SK-N-MC (cell line): ENCODE measurements around the gene DEAF1.
"Not testable (repeated sequence)": the region's sequence is repeated elsewhere in the genome, so short reads cannot be mapped to it uniquely, and the experiment has no call there.

Experiments used
- DNase-seq: peaks from one replicate; pipeline ENCODE4 v3.0.0-alpha.2; 2011; ENCODE audit warnings: low read depth, low spot score
- H3K27ac ChIP-seq: fragments of 200-600 bp; sonication (generic); 2 replicates; pipeline ENCODE4 v1.5.1; 2016; ENCODE audit warnings: mixed run types
- H3K36me3 ChIP-seq: fragments of 200-600 bp; sonication (generic); 2 replicates; pipeline ENCODE4 v1.6.1; 2017; ENCODE audit warnings: antibody characterized with exemption, low read length, mixed read lengths; ENCODE audit not compliant: insufficient read depth
- H3K4me3 ChIP-seq: fragments of 200-600 bp; sonication (generic); 2 replicates; pipeline ENCODE4 v1.5.1; 2016
- H3K9ac ChIP-seq: fragments of 200-600 bp; sonication (generic); 2 replicates; pipeline ENCODE4 v1.8.0; 2017; ENCODE audit warnings: mixed run types, mixed read lengths; ENCODE audit not compliant: insufficient read length
- H3K9me3 ChIP-seq: fragments of 200-600 bp; sonication (generic); 2 replicates; pipeline ENCODE4 v1.6.1; 2017; ENCODE audit warnings: low read depth, mild to moderate bottlenecking, antibody characterized with exemption, low read length, moderate library complexity, mixed read lengths
- EZH2 ChIP-seq: fragments of 200-600 bp; sonication (generic); IDR thresholded peaks from one replicate; pipeline ENCODE4 v1.6.1; 2017; ENCODE audit warnings: antibody characterized with exemption
- FOXP2 ChIP-seq: optimal IDR thresholded peaks from 2 replicates; pipeline ENCODE3; 2011; ENCODE audit warnings: mild to moderate bottlenecking, moderate library complexity; ENCODE audit not compliant: insufficient read depth; ENCODE audit errors: extremely low read length, control extremely low read depth
- POLR2AphosphoS5 ChIP-seq: IDR thresholded peaks from 2 replicates; pipeline ENCODE4 v1.6.1; 2012; ENCODE audit warnings: mild to moderate bottlenecking, low read depth, low read length, borderline replicate concordance

Gene DEAF1

GRCh38 chr11:690738-691633 is 4.0 kb downstream of the DEAF1 start:
- no peak for DNase-seq
- peaks cover 34% of the 10 kb centered on the region for H3K36me3 ChIP-seq
- H3K27ac ChIP-seq = no peak overlapping the region
- H3K9me3 ChIP-seq = no peaks in the 10 kb centered on the region
- H3K4me3 ChIP-seq = no peak overlapping the region
- H3K9ac ChIP-seq = no peak overlapping the region
- TF ChIP-seq FOXP2 (no peak), EZH2 (no peak), POLR2AphosphoS5 (no peak)

- not testable (repeated sequence) for H3K4me3 ChIP-seq, DNase-seq, H3K9ac ChIP-seq, H3K27ac ChIP-seq, H3K9me3 ChIP-seq
- peaks cover 39% of the 10 kb centered on the region for H3K36me3 ChIP-seq
These were observed 4.8 kb downstream of the DEAF1 start for GRCh38 chr11:690244-690643.

- no peak for TF ChIP-seq POLR2AphosphoS5
- no peak overlapping the region for H3K4me3 ChIP-seq
- peaks cover 45% of the 10 kb centered on the region for H3K36me3 ChIP-seq
- no peak overlapping the region for H3K27ac ChIP-seq
- DNase-seq = no peak
- no peaks in the 10 kb centered on the region for H3K9me3 ChIP-seq
- H3K9ac ChIP-seq = no peak overlapping the region
These were observed 5.4 kb downstream of the DEAF1 start for GRCh38 chr11:689625-690024.

GRCh38 chr11:688681-689080 is 6.3 kb downstream of the DEAF1 start:
- no peak for DNase-seq
- Histone ChIP-seq H3K36me3 (peaks cover 54% of the 10 kb centered on the region), H3K9me3 (no peaks in the 10 kb centered on the region), H3K4me3 (no peak overlapping the region), H3K27ac (no peak overlapping the region), H3K9ac (no peak overlapping the region)
- TF ChIP-seq FOXP2 (no peak), POLR2AphosphoS5 (no peak), EZH2 (no peak)

- Histone ChIP-seq H3K9ac (no peak overlapping the region), H3K36me3 (peaks cover 63% of the 10 kb centered on the region), H3K4me3 (no peak overlapping the region), H3K9me3 (no peaks in the 10 kb centered on the region), H3K27ac (no peak overlapping the region)
- TF ChIP-seq EZH2 (no peak), FOXP2 (no peak), POLR2AphosphoS5 (no peak)
- DNase-seq = no peak
These were observed 7.3 kb downstream of the DEAF1 start for GRCh38 chr11:687751-688150.

- Histone ChIP-seq H3K9ac (no peak overlapping the region), H3K36me3 (peaks cover 74% of the 10 kb centered on the region), H3K9me3 (no peaks in the 10 kb centered on the region), H3K27ac (no peak overlapping the region), H3K4me3 (no peak overlapping the region)
- TF ChIP-seq FOXP2 (no peak), EZH2 (no peak), POLR2AphosphoS5 (no peak)
- no peak for DNase-seq
These were observed 8.4 kb downstream of the DEAF1 start for GRCh38 chr11:686451-687243.

GRCh38 chr11:680970-681369 is 14.1 kb downstream of the DEAF1 start:
- no peak overlapping the region for H3K4me3 ChIP-seq
- TF ChIP-seq POLR2AphosphoS5 (no peak), EZH2 (no peak), FOXP2 (no peak)
- no peak overlapping the region for H3K27ac ChIP-seq
- H3K9me3 ChIP-seq = no peaks in the 10 kb centered on the region
- H3K9ac ChIP-seq = no peak overlapping the region
- H3K36me3 ChIP-seq = peaks cover 68% of the 10 kb centered on the region
- no peak for DNase-seq

- no peak for DNase-seq
- peaks cover 64% of the 10 kb centered on the region for H3K36me3 ChIP-seq
These were observed 14.5 kb downstream of the DEAF1 start for GRCh38 chr11:680476-680875.

More at GRCh38 chr11:680476-680875, 14.5 kb downstream of the DEAF1 start:
- Histone ChIP-seq H3K27ac (peak overlapping the region; percentile 46; the same call in 1 of the 2 replicates), H3K9ac (no peak overlapping the region), H3K4me3 (no peak overlapping the region), H3K9me3 (no peaks in the 10 kb centered on the region)
- TF ChIP-seq EZH2 (no peak), FOXP2 (no peak), POLR2AphosphoS5 (no peak)
